ENCODE results near the gene FBXW5. TPM values are rescaled to one million over a fixed set of nuclear protein-coding genes. Genes with fewer than 3 reads are reported as not detected.

The FBXW5 gene
- total RNA-seq, 1 experiment from 2014 or later: 62.2 TPM

GRCh38 chr9:136930014-136930413 lies 14.5 kb downstream of the FBXW5 start:
- H3K9me3 ChIP-seq (ENCODE audit: control insufficient read depth, low read depth, low read length): no peaks in the 10 kb centered on the region
- H4K91ac ChIP-seq (ENCODE audit: insufficient read length, low read depth, low read length): no peak overlapping the region
- H4K5ac ChIP-seq (ENCODE audit: insufficient read length, low read depth, low read length): no peak overlapping the region
- no peak overlapping the region for H3K18ac ChIP-seq (ENCODE audit: insufficient read length, low read depth, low read length)
- no peak overlapping the region for H3K23ac ChIP-seq (ENCODE audit: insufficient read length, low read depth, low read length)
- H3K14ac ChIP-seq (ENCODE audit: insufficient read depth, low read length): no peak overlapping the region
- H3K23me2 ChIP-seq (ENCODE audit: insufficient read length, low read depth, low read length, poor library complexity, severe bottlenecking): no peaks in the 10 kb centered on the region
- Mint-ChIP-seq H3K4me3 (no peak overlapping the region), H3K36me3 (ENCODE audit: insufficient read depth in 1 of 3, low read depth in 3 of 3) (peaks cover 21 to 69% (median 45%) of the 10 kb centered on the region in 3 experiments), H3K27me3 (ENCODE audit: low read depth) (no peaks in the 10 kb centered on the region), H3K27ac (no peak overlapping the region), H3K9me3 (no peaks in the 10 kb centered on the region), H3K4me1 (peaks cover 3 to 10% of the 10 kb centered on the region in 2 experiments)
- no peaks in the 10 kb centered on the region; the same call in 1 of the 2 replicates for H3K4me1 ChIP-seq (ENCODE audit: insufficient read depth, low read length)
- H3K4ac ChIP-seq (ENCODE audit: low read depth, low read length): no peak overlapping the region
- no peak overlapping the region for H3K9ac ChIP-seq (ENCODE audit: extremely low read depth, insufficient read length, low read length)
- no peak overlapping the region for H2BK5ac ChIP-seq (ENCODE audit: insufficient read length, low read length)
- H3K56ac ChIP-seq (ENCODE audit: insufficient read length, low read depth, low read length): no peak overlapping the region
- TF ChIP-seq CTCF (conservative IDR thresholded peaks at IDR 0.05): no peak
- no peak overlapping the region for H2AK5ac ChIP-seq (ENCODE audit: insufficient read length, low read length)
- no CpG with 5 or more reads among the region's 4 CpGs for WGBS (ENCODE audit: extremely low coverage, insufficient read length, low lambda C conversion rate)
- no peaks in the 10 kb centered on the region for H4K20me1 ChIP-seq (ENCODE audit: control insufficient read depth, insufficient read depth, insufficient read length)
- no peak overlapping the region for H3T11ph ChIP-seq (ENCODE audit: low read length)
- H4K8ac ChIP-seq (replicated peaks; ENCODE audit: insufficient read length, low read depth, low read length): no peak overlapping the region
- H2AFZ ChIP-seq (ENCODE audit: low read length): no peak overlapping the region
- no peaks in the 10 kb centered on the region for H3K79me2 ChIP-seq (ENCODE audit: insufficient read depth, low read length)
- H2BK12ac ChIP-seq (ENCODE audit: insufficient read length, low read depth, low read length): no peak overlapping the region
- no peaks in the 10 kb centered on the region for H3K79me1 ChIP-seq (ENCODE audit: insufficient read depth, low read depth, low read length, poor library complexity, severe bottlenecking)
- no peak overlapping the region for H2BK20ac ChIP-seq (ENCODE audit: low read depth, low read length, poor library complexity, severe bottlenecking)
- H2BK15ac ChIP-seq (ENCODE audit: low read depth, low read length): no peak overlapping the region
- H2BK120ac ChIP-seq (ENCODE audit: low read depth, low read length, poor library complexity, severe bottlenecking): no peak overlapping the region
- no peak overlapping the region for H3K4me2 ChIP-seq (ENCODE audit: insufficient read depth, insufficient read length, low read length)
- DNase-seq: no peak
- no peaks in the 10 kb centered on the region for H3K27me3 ChIP-seq (ENCODE audit: insufficient read depth, low read length)
- H3K27ac ChIP-seq (ENCODE audit: insufficient read length, low read depth, low read length): no peak overlapping the region
